ENCODE data around the gene OIP5. TPM values are rescaled to one million over a fixed set of nuclear protein-coding genes. Genes with fewer than 3 reads are reported as not detected.
A peak's percentile ranks its signal among the peaks of the same experiment; 100 is the strongest.
"Not testable (repeated sequence)": the region's sequence is repeated elsewhere in the genome, so short reads cannot be mapped to it uniquely, and the experiment has no call there.

OIP5 gene
- total and polyA plus RNA-seq, 4 donors, result 0.17 to 11.8 (median 1.1) TPM

GRCh38 chr15:41260924-41261323 lies 71.5 kb downstream of the OIP5 start:
- not testable (repeated sequence) for DNase-seq (ENCODE audit: low spot score); H3K9me3 ChIP-seq (ENCODE audit: control insufficient read depth in 4 of 4, low read length in 3 of 4); H3K27me3 ChIP-seq (ENCODE audit: control insufficient read depth in 4 of 4, insufficient read depth in 4 of 4, low read length in 3 of 4); H3K9ac ChIP-seq (ENCODE audit: low read depth in 1 of 2, low read length in 2 of 2); H3K27ac ChIP-seq (ENCODE audit: low read depth in 1 of 2, low read length in 2 of 2); H3K4me3 ChIP-seq (ENCODE audit: low read depth in 1 of 3, low read length in 3 of 3)
- peaks cover 11 to 56% (median 40%) of the 10 kb centered on the region in 4 donors for H3K4me1 ChIP-seq (ENCODE audit: control insufficient read depth in 4 of 4, insufficient read depth in 4 of 4, low read length in 3 of 4)
- H3K36me3 ChIP-seq (ENCODE audit: control insufficient read depth in 4 of 4, insufficient read depth in 3 of 4, low read depth in 1 of 4, low read length in 3 of 4), result peaks cover 5 to 19% (median 15%) of the 10 kb centered on the region in 4 donors
- WGBS, result 92% methylated on average over 7 of the region's 7 CpGs

GRCh38 chr15:41259546-41260189 lies 72.7 kb downstream of the OIP5 start:
- peak overlapping the region; percentile 83 to 84 for H3K27ac ChIP-seq (ENCODE audit: low read depth in 1 of 2, low read length in 2 of 2)
- WGBS, result 36% methylated on average over 12 of the region's 12 CpGs
- DNase-seq (ENCODE audit: low spot score), result peak; percentile 49
- H3K4me1 ChIP-seq (ENCODE audit: control insufficient read depth in 4 of 4, insufficient read depth in 4 of 4, low read length in 3 of 4), result peaks cover 15 to 68% (median 47%) of the 10 kb centered on the region in 4 donors
- H3K4me3 ChIP-seq (ENCODE audit: low read depth in 1 of 3, low read length in 3 of 3), result no peak overlapping the region
- no peaks in the 10 kb centered on the region for H3K27me3 ChIP-seq (ENCODE audit: control insufficient read depth in 4 of 4, insufficient read depth in 4 of 4, low read length in 3 of 4)
- no peaks in the 10 kb centered on the region for H3K9me3 ChIP-seq (ENCODE audit: control insufficient read depth in 4 of 4, low read length in 3 of 4)
- TF ChIP-seq EGR1 (IDR thresholded peaks at IDR 0.05; ENCODE audit: low read depth in 2 of 2) (peak in 1 of 2 donors; percentile 55), MAX (IDR thresholded peaks at IDR 0.05) (peak; percentile 85), ATF3 (IDR thresholded peaks at IDR 0.05) (peak; percentile 35), SP1 (IDR thresholded peaks at IDR 0.05) (peak; percentile 92), TAF1 (conservative IDR thresholded peaks at IDR 0.05) (no peak), FOXA2 (IDR thresholded peaks at IDR 0.05) (peak; percentile 47), REST (IDR thresholded peaks at IDR 0.05) (peak; percentile 75), RAD21 (IDR thresholded peaks at IDR 0.05) (peak in 1 of 2 donors; percentile 44), NR2F2 (IDR thresholded peaks at IDR 0.05) (peak; percentile 88), HNF4A (conservative IDR thresholded peaks at IDR 0.05) (peak; percentile 94 to 95), HNF4G (IDR thresholded peaks at IDR 0.05) (peak; percentile 79), CTCF (IDR thresholded peaks at IDR 0.05; ENCODE audit: low read depth, low read length, missing input control) (no peak), GABPA (IDR thresholded peaks at IDR 0.05 in 1 of 2, conservative IDR thresholded peaks at IDR 0.05 in 1 of 2) (peak in 1 of 2 donors; percentile 45), RXRA (IDR thresholded peaks at IDR 0.05) (peak; percentile 98 to 99), ZBTB33 (IDR thresholded peaks at IDR 0.05) (no peak), JUND (IDR thresholded peaks at IDR 0.05) (peak; percentile 61 to 73), FOXA1 (IDR thresholded peaks at IDR 0.05) (peak; percentile 67), YY1 (IDR thresholded peaks at IDR 0.05) (peak; percentile 71)
- no peak overlapping the region for H3K9ac ChIP-seq (ENCODE audit: low read depth in 1 of 2, low read length in 2 of 2)
- peaks cover 5 to 15% (median 11%) of the 10 kb centered on the region in 4 donors for H3K36me3 ChIP-seq (ENCODE audit: control insufficient read depth in 4 of 4, insufficient read depth in 3 of 4, low read depth in 1 of 4, low read length in 3 of 4)
